SKM-1 (cell line): ENCODE measurements around the gene CPNE2.
"Not testable (repeated sequence)": the region's sequence is repeated elsewhere in the genome, so short reads cannot be mapped to it uniquely, and the experiment has no call there.

Experiments
- DNase-seq: peaks from one replicate; lab custom pipeline; 2025; ENCODE audit not compliant: unreplicated experiment; lab: John Stamatoyannopoulos, UW

CPNE2 gene

DNA sequence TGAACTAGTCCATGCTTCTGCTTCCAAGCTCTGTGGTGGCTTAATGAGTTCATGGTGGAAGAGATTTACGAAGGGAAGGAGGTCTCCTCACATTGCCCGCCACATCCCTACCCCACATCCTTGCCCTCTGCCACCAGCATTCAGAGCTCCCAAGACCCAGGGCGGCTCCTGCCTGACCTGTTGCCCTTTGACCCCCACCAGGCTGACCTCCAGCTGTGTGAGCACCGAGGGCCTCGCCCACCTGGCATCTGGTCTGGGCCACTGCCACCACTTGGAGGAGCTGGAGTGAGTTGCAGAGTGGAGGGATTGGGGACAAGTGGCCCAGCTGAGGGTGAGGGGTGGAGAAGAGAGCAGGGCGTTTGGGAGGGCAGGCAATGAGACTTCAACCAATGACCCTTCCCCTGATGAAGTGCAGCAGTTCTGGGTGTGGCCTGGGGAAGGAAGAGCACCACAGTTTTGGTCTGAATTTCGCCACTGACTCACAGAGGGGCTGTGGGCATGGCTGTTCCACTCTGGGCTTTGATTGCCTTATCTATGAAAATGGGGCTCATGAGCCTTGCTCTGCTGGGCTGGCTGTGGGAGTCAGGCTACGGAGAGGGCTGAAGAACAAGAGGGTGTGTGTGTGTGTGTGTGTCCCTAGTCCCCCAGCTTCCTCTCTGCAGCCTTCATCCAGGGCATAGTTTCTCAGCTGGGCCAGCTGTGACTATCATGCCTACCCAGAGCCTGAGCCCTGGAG lies 22.6 kb upstream of the CPNE2 start:
- no peak for DNase-seq

GRCh38 chr16:57070424-57070823 lies 22.0 kb upstream of the CPNE2 start:
- DNase-seq = no peak

DNA sequence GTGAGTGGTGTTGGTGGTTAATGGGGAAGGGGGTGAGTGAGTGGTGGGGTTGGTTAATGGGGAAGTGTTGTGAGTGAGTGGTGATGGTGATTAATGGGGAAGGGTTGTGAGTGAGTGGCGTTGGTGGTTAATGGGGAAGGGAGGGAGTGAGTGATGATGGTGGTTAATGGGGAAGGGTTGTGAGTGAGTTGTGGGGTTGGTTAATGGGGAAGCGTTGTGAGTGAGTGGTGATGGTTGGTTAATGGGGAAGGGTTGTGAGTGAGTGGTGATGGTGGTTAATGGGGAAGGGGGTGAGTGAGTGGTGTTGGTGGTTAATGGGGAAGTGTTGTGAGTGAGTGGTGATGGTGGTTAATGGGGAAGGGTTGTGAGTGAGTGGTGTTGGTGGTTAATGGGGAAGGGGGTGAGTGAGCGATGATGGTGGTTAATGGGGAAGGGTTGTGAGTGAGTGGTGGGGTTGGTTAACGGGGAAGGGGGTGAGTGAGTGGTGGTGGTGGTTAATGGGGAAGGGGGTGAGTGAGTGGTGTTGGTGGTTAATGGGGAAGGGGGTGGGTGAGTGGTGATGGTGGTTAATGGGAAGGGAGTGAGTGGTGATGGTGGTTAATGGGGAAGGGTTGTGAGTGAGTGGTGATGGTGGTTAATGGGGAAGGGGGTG lies 21.2 kb upstream of the CPNE2 start:
- DNase-seq = not testable (repeated sequence)

DNA sequence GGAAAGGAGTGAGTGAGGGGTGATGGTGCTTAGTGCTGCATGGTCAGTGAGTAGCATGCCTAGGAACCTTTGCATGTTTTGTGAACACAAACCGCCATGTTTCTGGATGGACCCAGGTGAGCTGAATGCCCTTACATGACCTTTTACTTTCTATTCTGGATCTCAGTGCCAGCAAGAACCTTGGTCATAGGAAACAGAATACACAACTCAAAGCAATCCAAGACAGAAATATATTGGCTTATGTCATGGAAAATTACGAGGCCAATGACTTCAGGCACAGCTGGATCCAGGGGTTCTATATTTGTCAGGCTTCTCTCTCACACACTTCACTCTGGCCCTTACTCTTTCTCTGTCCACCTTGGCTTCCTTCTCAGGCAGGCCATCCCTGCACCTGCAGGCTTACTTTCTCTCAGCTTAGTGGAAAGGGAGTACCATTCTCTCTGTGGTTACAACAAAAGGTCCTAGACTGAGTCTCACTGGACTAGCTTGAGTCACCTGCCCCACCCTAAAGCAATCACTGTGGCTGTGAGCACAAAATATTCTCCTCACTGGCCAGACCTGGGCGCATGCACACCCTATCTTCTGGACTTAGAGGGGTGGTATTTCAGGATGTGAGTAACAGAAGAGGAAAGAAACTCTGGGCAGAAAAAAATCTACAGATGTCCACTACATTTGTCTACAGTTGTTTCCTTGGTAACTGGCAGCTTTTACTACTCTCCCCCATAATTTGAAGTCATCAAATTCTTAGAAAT lies 20.4 kb upstream of the CPNE2 start:
- DNase-seq = no peak

DNA sequence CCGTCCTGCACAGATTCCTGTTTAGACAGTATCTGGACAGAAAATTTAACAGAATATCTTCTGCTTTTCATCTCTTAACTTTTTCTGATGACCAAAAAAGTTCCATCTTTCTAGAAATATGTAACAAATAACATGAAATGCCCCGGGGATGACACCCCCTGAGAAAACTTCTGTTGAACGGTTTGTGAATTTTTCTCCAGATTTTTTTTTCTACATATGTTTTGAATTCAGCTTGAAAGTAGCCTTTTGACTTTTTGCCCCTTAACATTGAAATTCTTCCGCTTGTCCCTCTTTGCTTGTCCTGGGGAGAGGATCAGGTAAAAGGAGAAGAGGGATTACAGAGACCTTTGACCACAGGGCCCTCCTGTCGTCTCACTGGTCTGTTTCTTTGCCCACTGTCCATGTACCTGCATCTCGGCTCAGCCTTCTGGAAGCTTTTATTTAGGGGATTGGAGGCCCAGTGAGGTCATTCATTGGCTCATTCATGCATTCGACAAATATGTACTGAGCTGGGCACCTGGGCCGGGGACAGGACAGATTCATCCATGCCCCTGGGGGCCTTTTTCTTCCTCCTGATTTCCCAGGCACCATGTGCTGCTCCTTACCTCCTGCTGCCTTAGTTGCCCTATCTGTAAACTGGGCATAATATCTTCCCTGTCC lies 19.6 kb upstream of the CPNE2 start:
- DNase-seq = no peak

- DNase-seq = no peak
These were observed 14.7 kb upstream of the CPNE2 start for GRCh38 chr16:57077714-57078113.

- no peak for DNase-seq
These were observed 10.6 kb upstream of the CPNE2 start for GRCh38 chr16:57081744-57082143.

- DNase-seq = no peak
These were observed 9.7 kb upstream of the CPNE2 start for GRCh38 chr16:57082664-57083063.

- no peak for DNase-seq
These were observed 8.8 kb upstream of the CPNE2 start for GRCh38 chr16:57083485-57084126.

DNA sequence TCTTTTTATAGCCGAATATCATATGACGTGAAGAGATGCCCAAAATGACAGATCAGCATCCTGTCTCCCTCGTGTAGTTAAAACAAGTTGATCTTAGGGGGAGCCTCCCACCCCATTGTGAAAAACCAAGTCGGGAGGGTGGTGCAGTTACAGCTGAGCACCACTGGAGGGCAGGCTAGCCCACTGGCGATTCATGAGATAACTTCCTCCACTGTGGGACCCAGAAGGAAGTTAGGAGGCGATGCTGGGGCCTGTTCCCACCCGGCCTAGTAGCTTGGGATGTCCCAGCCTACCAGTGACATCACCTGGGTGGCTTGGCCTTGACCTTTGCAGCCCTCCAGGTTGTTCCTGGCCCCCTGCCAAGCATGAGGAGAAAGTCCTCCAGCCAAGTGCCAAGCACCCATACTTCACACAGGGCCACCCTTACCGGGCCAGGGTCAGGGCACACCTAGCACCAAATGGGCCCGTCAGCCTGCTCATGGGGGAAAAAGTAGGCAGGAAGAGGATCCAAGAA lies 8.1 kb upstream of the CPNE2 start:
- peak; percentile 78 for DNase-seq

GRCh38 chr16:57084996-57085395 lies 7.4 kb upstream of the CPNE2 start:
- peak; percentile 73 for DNase-seq

- DNase-seq = no peak
These were observed 5.4 kb upstream of the CPNE2 start for GRCh38 chr16:57087003-57087402.

DNA sequence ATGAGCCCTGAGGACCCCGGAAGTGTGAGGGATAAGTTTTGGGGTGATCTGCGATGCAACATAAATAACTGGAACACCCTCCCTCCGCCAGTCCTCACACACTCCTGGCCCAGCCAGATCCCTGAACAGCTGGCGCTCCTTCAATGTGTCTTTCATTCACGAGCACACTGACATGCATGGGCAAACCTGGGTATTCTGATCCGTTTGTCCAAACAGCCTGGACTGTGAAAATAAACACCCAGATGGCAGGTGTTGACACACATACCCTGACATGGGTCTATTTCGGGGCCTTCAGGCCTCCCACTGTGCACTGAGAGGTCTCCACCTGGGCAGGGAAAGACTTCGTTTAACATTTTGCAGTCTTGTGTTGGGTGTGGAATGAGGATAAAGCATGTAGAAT lies 3.0 kb upstream of the CPNE2 start:
- no peak for DNase-seq

DNA sequence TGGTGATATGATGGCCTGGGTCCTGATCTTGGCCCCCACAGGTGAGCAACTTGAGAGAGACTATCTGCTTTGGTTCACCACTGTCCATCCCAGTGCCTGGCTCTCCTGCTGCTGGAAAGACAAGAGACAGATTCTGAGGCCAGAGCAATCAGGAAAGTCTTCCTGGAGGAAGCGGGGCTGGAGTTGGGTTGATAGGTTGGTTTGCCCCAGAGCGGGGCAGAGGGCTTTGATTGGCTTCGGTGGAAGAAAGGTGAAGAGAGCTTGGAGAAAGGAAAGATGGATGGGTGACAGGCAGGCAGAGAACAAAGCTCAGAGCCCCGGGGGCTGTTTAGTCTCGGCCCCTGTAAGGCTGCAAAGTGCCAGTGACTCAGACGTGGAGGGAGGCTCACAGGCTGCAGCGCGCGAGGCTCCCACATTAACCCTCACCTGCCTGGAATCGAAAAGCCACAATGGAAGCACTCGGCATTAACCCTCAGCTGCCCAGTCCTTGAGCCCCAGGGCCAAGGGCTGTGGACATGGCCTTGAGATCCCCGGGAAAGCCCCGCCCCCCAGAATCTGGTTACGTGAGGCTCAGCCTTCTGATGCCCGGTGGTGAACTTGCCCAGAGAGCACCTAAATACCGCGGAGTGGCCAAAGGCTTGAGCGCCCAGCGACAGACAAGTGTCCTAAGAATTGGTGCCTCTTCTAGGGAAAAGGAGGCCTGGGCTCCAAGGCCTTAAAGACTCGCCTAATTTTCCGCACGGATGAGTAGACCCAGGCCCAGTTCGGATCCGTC lies 996 bp upstream of the CPNE2 start:
- DNase-seq = no peak

DNA sequence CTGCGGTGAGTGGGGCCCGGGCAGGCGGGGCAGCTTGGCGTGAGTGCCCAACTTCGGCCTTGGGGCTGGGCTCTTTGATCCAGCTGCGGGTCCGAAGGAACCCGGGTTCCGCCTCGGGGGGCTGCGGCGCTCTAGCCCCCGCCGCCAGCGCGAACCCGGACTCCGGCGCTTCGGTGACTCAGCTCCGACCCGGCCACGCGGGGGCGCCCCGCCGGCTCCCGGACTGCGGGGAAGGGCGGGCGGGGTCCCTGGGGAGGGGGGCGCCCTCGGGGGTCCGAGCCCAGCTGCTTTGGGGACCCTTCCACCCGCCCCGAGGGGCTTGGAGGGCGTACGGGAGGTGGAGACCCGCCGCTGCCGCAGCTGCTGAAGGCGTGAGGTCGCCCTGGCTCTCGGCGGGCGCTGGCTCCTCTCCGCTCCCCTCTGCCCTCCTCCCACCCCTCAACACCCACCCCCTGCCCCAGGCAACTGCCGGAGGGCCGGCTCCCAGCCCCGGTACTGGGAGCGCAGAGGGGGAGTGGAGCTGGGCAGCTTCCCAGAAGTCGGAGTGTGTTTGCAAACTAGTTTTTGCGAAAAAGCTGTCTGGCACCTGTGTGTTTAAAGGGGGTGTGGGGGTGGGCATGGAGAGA lies 516 bp downstream of the CPNE2 start:
- no peak for DNase-seq

DNA sequence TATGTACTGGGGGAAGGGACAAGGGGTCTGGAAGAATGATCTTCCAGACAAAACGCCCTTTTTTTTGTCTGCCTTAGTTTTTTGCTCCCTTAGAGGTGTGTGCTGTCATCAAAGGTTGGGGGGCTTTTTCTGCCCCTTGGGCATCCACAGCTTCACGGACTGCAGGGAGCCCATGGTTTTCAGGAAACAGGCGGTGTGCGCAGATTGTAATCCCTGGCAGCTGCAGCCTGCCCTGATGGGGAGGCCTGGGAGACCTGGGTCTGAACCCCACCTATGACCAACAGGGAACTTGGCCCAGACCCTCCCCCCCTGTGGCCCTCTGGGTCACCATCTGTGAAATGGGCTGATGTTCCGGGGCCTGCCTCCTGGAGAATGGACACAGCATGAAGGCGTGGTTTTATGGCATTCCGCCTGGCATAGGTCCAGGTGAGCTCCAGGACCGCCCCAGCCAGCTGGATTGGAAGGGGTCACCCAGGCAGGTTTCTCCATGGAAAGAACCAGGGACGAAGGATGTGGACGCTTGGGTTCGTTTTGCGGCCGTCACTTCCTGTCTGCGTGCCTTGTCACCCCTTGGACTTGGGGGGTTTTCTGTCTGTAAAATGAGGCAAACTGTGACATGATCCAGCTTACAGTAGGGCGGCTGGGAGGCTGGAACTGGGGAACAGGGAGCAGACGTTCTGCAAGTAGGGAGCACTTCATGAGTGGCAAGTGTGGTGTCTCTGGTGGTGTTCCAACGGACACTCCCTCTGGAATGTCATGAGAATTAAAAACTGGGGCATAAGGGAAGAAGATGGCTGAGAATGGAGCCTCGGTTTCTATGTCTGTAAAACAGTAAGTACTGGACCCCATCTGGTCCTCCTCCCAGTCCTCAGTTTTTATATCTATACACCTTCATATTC lies 1.5 kb downstream of the CPNE2 start:
- DNase-seq = no peak

DNA sequence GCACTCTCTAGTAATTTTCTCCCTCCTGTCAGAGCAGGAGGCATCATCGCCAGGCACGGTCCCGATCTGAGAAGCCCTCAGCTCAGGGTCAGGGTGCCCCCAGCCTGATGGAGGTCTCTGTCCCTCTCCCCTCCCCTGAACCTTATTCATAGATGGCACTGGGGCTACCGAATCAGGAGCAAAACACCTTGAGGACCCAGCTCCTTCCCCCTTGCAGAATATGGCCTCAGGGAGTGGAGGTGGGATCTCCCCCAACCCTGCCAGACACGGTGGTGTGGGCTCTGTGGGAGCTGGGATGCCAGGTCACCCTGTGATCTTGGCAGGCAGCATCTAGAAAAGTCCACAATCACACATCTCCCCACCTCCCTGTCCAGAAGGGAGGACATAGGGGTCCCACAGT lies 2.5 kb downstream of the CPNE2 start:
- no peak for DNase-seq

GRCh38 chr16:57096192-57096591 lies 3.8 kb downstream of the CPNE2 start:
- DNase-seq = no peak

DNA sequence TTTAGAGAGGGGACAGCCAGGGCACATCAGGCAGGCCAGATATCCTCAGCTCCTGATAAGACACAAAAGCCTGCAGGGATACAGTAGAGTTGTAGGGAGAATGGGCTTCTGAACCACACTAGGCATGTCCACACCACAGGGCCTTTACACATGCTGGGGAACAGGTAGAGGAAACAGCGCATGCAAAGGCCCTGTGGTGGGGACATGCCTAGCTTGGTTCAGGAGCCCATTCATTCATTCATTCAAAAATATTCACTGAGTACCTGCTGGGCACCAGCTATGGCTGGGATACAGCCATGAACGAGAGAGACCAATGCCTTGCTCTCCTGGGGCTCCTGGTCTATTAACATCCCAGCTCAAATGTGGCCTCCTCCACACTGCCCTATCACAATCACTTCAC lies 4.4 kb downstream of the CPNE2 start:
- no peak for DNase-seq
